NCI-H2081 (cell line): ENCODE measurements around the gene MBOAT2.
"Not testable (repeated sequence)": the region's sequence is repeated elsewhere in the genome, so short reads cannot be mapped to it uniquely, and the experiment has no call there.

Experiments used
- DNase-seq, 2 experiments: peaks; one replicate each; lab custom pipeline; 2025; lab: John Stamatoyannopoulos, UW

MBOAT2 gene, protein sequence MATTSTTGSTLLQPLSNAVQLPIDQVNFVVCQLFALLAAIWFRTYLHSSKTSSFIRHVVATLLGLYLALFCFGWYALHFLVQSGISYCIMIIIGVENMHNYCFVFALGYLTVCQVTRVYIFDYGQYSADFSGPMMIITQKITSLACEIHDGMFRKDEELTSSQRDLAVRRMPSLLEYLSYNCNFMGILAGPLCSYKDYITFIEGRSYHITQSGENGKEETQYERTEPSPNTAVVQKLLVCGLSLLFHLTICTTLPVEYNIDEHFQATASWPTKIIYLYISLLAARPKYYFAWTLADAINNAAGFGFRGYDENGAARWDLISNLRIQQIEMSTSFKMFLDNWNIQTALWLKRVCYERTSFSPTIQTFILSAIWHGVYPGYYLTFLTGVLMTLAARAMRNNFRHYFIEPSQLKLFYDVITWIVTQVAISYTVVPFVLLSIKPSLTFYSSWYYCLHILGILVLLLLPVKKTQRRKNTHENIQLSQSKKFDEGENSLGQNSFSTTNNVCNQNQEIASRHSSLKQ

GRCh38 chr2:9003616-9004337 is at the start of gene MBOAT2:
MBOAT2 (minus strand) TSS chr2:9003684; CDS start chr2:9003614, 70 bp downstream.
- peak; percentile 95 to 96 for DNase-seq

GRCh38 chr2:9052821-9053533 is 49.5 kb upstream of the MBOAT2 start:
- no peak for DNase-seq

DNA sequence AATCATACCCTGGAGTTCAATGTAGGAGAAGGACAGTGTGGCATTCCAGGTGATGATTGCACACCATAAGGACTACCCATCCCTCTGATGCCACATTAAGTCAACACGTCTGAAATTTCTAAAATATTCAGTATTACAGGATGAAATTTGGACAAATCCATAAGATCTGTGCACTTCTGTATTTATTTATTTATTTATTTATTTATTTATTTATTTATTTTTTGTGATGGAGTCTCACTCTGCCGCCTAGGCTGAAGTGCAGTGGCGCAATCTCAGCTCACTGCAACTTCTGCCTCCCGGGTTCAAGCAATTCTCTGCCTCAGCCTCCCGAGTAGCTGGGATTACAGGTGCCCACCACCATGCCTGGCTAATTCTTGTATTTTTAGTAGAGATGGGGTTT is 48.0 kb upstream of the MBOAT2 start:
- not testable (repeated sequence) for DNase-seq

DNA sequence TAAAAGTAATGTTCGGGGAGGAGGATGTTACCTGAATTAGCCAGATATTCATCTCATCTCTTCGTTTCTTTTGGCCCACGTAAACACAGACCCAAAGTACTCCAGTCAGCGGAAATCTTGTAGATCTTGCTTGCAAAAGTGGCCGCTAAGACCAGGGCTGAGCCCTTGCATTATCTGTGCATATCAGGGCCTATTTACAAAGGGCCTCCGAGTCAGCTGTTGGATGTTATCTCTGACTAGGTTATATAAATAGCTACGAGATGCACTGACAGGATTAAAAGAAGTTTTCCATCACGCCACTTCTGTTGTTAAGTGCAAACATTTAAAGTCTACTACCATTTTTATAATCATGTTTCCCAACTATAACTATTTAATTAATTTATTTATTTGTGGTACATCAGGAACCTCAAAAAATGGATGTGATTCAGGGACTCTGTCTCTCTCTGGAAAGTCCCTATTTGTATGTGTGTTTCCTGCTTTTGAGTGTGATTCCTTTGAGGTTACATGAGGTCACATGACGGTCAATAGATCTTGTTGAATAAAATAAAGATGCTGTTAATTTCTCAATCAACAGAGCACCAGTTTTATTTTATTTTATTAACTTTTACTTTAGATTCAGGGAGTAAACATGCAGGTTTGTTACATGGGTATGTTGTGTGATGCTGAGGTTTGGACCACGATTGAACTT is 46.8 kb upstream of the MBOAT2 start:
- DNase-seq: no peak

GRCh38 chr2:9045595-9045994 is 42.1 kb upstream of the MBOAT2 start:
- DNase-seq: no peak

DNA sequence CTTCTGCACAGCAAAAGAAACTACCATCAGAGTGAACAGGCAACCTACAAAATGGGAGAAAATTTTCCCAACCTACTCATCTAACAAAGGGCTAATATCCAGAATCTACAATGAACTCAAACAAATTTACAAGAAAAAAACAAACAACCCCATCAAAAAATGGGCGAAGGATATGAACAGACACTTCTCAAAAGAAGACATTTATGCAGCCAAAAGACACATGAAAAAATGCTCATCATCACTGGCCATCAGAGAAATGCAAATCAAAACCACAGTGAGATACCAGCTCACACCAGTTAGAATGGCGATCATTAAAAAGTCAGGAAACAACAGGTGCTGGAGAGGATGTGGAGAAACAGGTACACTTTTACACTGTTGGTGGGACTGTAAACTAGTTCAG is 40.0 kb upstream of the MBOAT2 start:
- DNase-seq: not testable (repeated sequence)

GRCh38 chr2:9037166-9037565 is 33.7 kb upstream of the MBOAT2 start:
- DNase-seq: no peak

- DNase-seq: peak; percentile 12 to 66
These were observed 30.1 kb upstream of the MBOAT2 start for GRCh38 chr2:9033385-9034168.

DNA sequence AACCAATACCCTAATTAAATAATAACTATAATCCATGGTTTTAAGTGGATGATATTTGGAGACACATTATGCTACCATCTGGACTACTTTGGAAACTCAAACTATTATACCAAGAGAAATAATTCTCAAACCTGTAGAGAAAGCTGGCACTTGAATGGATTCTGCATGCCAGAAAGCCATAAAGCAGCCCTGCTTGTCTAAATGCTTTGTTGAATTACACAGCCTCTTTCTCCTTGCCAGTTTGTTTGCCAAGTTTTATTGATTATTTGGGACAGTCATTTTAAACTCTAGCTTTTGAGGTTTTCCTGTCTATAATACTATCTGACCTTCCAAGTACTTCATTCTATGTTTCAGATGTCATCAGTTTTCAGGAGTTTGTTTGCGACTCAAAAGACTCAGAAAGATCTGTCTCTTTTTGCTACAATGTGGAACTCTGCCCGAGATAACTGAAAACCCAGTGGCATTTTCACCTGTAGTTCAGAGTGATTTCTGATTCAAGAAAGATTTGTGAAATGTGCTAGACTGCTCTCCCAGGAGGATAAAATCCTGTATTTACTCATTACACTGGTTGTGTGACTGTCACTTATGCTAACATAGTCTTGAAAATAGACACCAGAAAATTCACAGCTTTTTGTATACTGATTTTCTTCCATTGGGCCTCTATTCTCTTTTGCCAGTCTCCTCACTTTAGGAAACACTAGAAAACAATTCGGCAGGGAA is 29.2 kb upstream of the MBOAT2 start:
- peak in 1 of 2 experiments; percentile 72 for DNase-seq

DNA sequence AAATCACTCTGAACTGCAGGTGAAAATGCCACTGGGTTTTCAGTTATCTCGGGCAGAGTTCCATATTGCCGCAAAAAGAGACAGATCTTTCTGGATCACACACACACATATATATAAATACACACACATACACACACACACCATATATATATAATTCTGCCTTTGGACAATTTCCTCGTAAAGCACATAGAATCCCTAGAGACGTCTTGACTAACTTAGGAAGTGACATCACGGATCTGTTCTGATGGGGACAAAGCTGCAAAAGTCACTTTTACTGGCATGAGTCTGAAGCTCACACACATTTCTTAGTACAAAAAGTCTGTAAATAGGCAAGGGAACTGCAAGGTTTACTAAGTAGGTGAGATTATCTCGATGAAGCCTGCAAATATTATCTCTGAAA is 28.6 kb upstream of the MBOAT2 start:
- no peak for DNase-seq

- DNase-seq: no peak
These were observed 27.8 kb upstream of the MBOAT2 start for GRCh38 chr2:9031246-9031645.

DNA sequence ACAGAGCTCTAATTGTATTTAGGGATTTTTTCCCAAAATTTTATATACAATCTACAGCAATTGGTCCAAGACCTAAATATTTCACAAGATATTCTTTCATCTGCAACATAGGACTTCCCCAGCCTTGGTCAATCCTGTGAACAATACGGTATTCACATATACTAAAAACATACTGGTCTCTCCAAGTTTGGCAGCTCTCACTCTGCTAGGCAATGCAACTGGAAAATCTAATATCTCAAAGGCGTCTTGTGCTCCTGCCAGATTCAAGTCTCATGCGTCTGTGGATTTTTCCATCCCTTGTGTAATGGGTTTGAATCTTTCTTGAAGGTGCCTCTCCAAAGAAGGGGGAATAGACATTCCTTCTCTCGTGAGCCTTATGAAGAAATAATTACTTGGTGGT is 27.4 kb upstream of the MBOAT2 start:
- no peak for DNase-seq

DNA sequence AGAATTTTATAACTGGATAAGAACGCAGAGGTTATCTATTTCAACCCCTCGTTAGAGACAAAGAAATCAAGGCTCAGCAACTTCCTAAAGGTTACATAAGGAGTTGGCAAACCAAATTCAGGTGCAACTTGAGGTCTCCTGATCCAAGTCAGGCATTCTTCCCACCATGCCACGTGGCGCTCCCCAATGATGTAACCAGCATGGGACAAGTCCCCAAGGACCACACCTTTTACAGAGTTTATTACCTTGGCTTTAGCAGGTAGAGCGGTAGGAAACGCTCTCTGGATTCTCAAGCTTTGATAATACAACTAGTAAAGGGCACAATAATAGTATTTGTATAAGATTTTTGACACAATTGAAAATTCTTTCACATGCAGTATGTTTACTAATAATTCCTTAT is 26.7 kb upstream of the MBOAT2 start:
- no peak for DNase-seq

- peak in 1 of 2 experiments; percentile 52 for DNase-seq
These were observed 26.2 kb upstream of the MBOAT2 start for GRCh38 chr2:9029721-9030120.

DNA sequence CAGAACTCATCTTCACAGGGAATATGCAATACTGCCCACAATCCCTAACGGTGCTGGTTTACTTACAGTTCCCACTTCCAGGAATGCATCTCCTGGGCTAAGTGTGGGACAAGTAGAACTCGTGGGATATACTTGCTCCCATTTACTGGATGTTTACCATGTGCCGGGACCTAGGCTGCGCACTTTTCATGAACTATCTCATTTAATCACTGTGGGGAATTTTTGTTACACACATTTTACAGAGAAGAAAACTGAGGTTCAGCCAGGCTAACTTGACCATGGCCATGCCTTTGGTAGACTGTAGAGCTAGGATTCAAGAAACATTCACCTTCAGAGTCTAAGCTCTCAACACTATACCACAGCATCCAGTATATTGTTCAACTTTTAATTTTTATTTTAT is 24.4 kb upstream of the MBOAT2 start:
- DNase-seq: no peak

DNA sequence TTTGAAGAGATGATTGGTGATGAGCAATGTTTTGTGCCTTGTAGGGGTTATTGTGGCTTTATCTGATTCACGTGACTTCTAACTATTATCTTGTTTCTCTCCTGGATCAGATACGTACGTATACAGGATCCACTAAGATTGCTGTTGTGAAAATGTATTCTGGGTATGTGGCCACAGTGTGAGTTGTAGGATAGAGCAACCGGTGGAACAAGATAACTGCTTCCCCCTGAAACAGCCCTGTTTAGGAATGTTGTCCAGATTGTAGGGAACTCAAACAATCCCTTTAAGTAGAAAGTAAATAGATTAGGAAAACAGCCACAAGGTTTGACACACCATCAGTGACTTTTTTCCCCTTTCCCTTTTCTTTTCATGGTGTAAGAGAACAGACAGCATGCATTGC is 22.3 kb upstream of the MBOAT2 start:
- DNase-seq: no peak

GRCh38 chr2:9024575-9024974 is 21.1 kb upstream of the MBOAT2 start:
- no peak for DNase-seq

- no peak for DNase-seq
These were observed 18.2 kb upstream of the MBOAT2 start for GRCh38 chr2:9021563-9022211.

GRCh38 chr2:9020267-9020666 is 16.8 kb upstream of the MBOAT2 start:
- no peak for DNase-seq

DNA sequence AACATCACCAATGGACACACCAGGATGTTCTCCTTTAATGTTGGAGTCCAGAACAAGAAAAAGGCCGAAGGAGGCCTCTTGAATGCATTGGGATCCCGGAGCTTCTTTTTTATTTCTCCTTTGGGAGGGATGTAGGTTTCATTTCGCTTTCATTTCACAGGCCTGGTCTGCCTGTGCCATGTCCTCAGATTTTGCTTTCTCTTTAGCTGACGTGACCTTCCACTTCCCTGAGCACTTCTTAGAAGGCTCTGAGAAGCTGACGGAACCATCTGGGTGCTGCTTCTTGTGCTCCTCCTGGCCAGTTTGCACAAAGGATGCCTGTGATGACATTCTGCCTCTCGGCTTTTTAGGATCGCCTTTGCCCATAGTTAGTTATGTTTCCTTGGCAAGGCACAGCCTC is 15.1 kb upstream of the MBOAT2 start:
- no peak for DNase-seq
